HG03064 (cell line): Measurements from ENCODE around the gene EBI3.
"Not testable (repeated sequence)": the region's sequence is repeated elsewhere in the genome, so short reads cannot be mapped to it uniquely, and the experiment has no call there.

Experiments used
- ATAC-seq: cut with Tn5 transposase; IDR thresholded peaks from one replicate; pipeline ENCODE4 v1.9.1; 2021; ENCODE audit warnings: low read depth; ENCODE audit not compliant: unreplicated experiment

EBI3 gene

GRCh38 chr19:4199699-4200293, 29.5 kb upstream of the EBI3 start:
- no peak for ATAC-seq

- ATAC-seq = no peak
Observed at GRCh38 chr19:4200940-4201542, 28.3 kb upstream of the EBI3 start.

GRCh38 chr19:4201798-4202197, 27.5 kb upstream of the EBI3 start:
- ATAC-seq = no peak

GRCh38 chr19:4206818-4207484, 22.4 kb upstream of the EBI3 start:
- no peak for ATAC-seq

- ATAC-seq = no peak
Observed at GRCh38 chr19:4208385-4209094, 20.8 kb upstream of the EBI3 start.

- ATAC-seq = no peak
Observed at GRCh38 chr19:4210166-4210731, 19.1 kb upstream of the EBI3 start.

- no peak for ATAC-seq
Observed at GRCh38 chr19:4213116-4213515, 16.2 kb upstream of the EBI3 start.

GRCh38 chr19:4215807-4216206, 13.5 kb upstream of the EBI3 start:
- no peak for ATAC-seq

- ATAC-seq = no peak
Observed at GRCh38 chr19:4216846-4217245, 12.5 kb upstream of the EBI3 start.

GRCh38 chr19:4217429-4218264, 11.7 kb upstream of the EBI3 start:
- ATAC-seq = no peak

- ATAC-seq = not testable (repeated sequence)
Observed at GRCh38 chr19:4218523-4218922, 10.8 kb upstream of the EBI3 start.

- no peak for ATAC-seq
Observed at GRCh38 chr19:4220188-4220587, 9.1 kb upstream of the EBI3 start.

GRCh38 chr19:4224470-4224869, 4.9 kb upstream of the EBI3 start:
- ATAC-seq = no peak

GRCh38 chr19:4225885-4226284, 3.4 kb upstream of the EBI3 start:
- ATAC-seq = no peak

- ATAC-seq = no peak
Observed at GRCh38 chr19:4227771-4228170, 1.6 kb upstream of the EBI3 start.

GRCh38 chr19:4228765-4229178, 551 bp upstream of the EBI3 start:
- ATAC-seq = no peak

- ATAC-seq = not testable (repeated sequence)
Observed at GRCh38 chr19:4230237-4230636, 914 bp downstream of the EBI3 start.

- not testable (repeated sequence) for ATAC-seq
Observed at GRCh38 chr19:4231521-4231920, 2.2 kb downstream of the EBI3 start.

- not testable (repeated sequence) for ATAC-seq
Observed at GRCh38 chr19:4232139-4232538, 2.8 kb downstream of the EBI3 start.

- no peak for ATAC-seq
Observed at GRCh38 chr19:4232614-4233281, 3.4 kb downstream of the EBI3 start.
